GM12878 (cell line): ENCODE measurements around the gene VWA8. TPM values are rescaled to one million over a fixed set of nuclear protein-coding genes. Genes with fewer than 3 reads are reported as not detected.

Source experiments
- ATAC-seq: fragments of 200-7000 bp; cut with Tn5 transposase; 3 replicates; pipeline ENCODE4 v1.9.1; 2020; ENCODE audit warnings: mild to moderate bottlenecking, moderate library complexity
- BruUV-seq: library from RNA; stranded (reverse); fragments of 400-500 nt; replicated peaks from 2 replicates; lab custom pipeline; 2021; lab: Mats Ljungman, UMichigan
- CTCF ChIA-PET: fragments of 300-600 bp; sonication (Branson Sonifier 250); formaldehyde crosslinking; extraction: SDS; loops from one replicate; lab custom pipeline; 2021; ENCODE audit warnings: inconsistent platforms; lab: Yijun Ruan, JAX
- POLR2A ChIA-PET: fragments of 350-600 bp; formaldehyde crosslinking; extraction: SDS; loops from one replicate; lab custom pipeline; 2021; ENCODE audit warnings: inconsistent platforms; lab: Charles Lee
- RAD21 ChIA-PET: fragments of 300-600 bp; sonication (Branson Sonifier 250); formaldehyde crosslinking; loops from one replicate; lab custom pipeline; 2023; ENCODE audit warnings: antibody characterized with exemption; ENCODE audit not compliant: unreplicated experiment; lab: Charles Lee
- SMC1A ChIA-PET: fragments of 300-600 bp; sonication (Branson Sonifier 250); formaldehyde crosslinking; loops from one replicate; lab custom pipeline; 2023; ENCODE audit not compliant: unreplicated experiment, uncharacterized antibody; lab: Charles Lee
- DNase-seq: peaks from one replicate; pipeline ENCODE4 v3.0.0-alpha.2; 2011; ENCODE audit warnings: low read depth, low spot score
- FAIRE-seq: peaks from 3 replicates; lab custom pipeline; 2011; peaks lifted over from hg19 to GRCh38; lab: Jason Lieb, UNC
- H2AFZ ChIP-seq: 2 replicates; pipeline ENCODE4 v1.6.0; 2011; ENCODE audit warnings: low read depth, low read length, control low read depth; ENCODE audit not compliant: control insufficient read depth
- H3K27ac ChIP-seq: 2 replicates; pipeline ENCODE4 v1.5.1; 2011; ENCODE audit warnings: control low read depth; ENCODE audit not compliant: control insufficient read depth, insufficient read depth
- H3K27me3 ChIP-seq, 2 experiments: replicated peaks in 1 of 2; 2 replicates each; pipeline versions ENCODE4 v1.6.0 to v1.6.1; 2011; ENCODE audit warnings: low read length in 1 of 2; ENCODE audit not compliant: control insufficient read depth in 2 of 2, insufficient read depth in 2 of 2
- H3K36me3 ChIP-seq, 2 experiments: 2 replicates each; pipeline ENCODE4 v1.5.1; 2011; ENCODE audit warnings: low read length in 1 of 2; ENCODE audit not compliant: control insufficient read depth in 2 of 2, insufficient read depth in 2 of 2
- H3K4me1 ChIP-seq: 2 replicates; pipeline ENCODE4 v1.6.1; 2011; ENCODE audit warnings: mild to moderate bottlenecking, low read length, moderate library complexity, mixed read lengths; ENCODE audit not compliant: control insufficient read depth, insufficient read depth
- H3K4me2 ChIP-seq: 2 replicates; pipeline ENCODE4 v1.6.0; 2011; ENCODE audit warnings: control low read depth; ENCODE audit not compliant: control insufficient read depth, insufficient read depth
- H3K4me3 ChIP-seq: fragments of 200-600 bp; sonication (generic); 2 replicates; pipeline ENCODE4 v1.5.1; 2016
- H3K79me2 ChIP-seq: 2 replicates; pipeline ENCODE4 v1.6.0; 2011; ENCODE audit warnings: low read length; ENCODE audit not compliant: control insufficient read depth, insufficient read depth
- H3K9ac ChIP-seq: 2 replicates; pipeline ENCODE4 v1.8.0; 2011; ENCODE audit warnings: low read length, control low read depth, mixed read lengths; ENCODE audit not compliant: control insufficient read depth, insufficient read depth
- H3K9me3 ChIP-seq: replicated peaks from 3 replicates; pipeline ENCODE4 v1.5.1; 2011; ENCODE audit warnings: mild to moderate bottlenecking, low read length; ENCODE audit not compliant: control insufficient read depth, insufficient read depth
- H4K20me1 ChIP-seq: 2 replicates; pipeline ENCODE4 v1.6.0; 2011; ENCODE audit not compliant: control insufficient read depth, insufficient read depth
- FOS ChIP-seq: IDR thresholded peaks from 3 replicates; pipeline ENCODE4 v1.6.1; 2011; ENCODE audit warnings: borderline replicate concordance; ENCODE audit not compliant: insufficient read length; ENCODE audit errors: extremely low read depth
- GABPA ChIP-seq: IDR thresholded peaks from 2 replicates; pipeline ENCODE4 v1.6.1; 2014; ENCODE audit warnings: antibody characterized with exemption, low read depth, mild to moderate bottlenecking, inconsistent platforms
- IKZF1 ChIP-seq: fragments of 450-650 bp; conservative IDR thresholded peaks from 2 replicates; pipeline ENCODE4 v1.6.1; 2017; ENCODE audit warnings: antibody characterized with exemption, mild to moderate bottlenecking
- MXI1 ChIP-seq: fragments of 150-350 bp; IDR thresholded peaks from 2 replicates; pipeline ENCODE4 v1.6.1; 2011; ENCODE audit warnings: low read depth, mild to moderate bottlenecking, inconsistent platforms, low read length, improper control_type of control experiment
- RAD21 ChIP-seq: IDR thresholded peaks from 2 replicates; pipeline ENCODE4 v1.6.1; 2011; ENCODE audit warnings: mild to moderate bottlenecking, low read depth, low read length, moderate library complexity; ENCODE audit not compliant: insufficient read depth
- SIN3A ChIP-seq: IDR thresholded peaks from 2 replicates; pipeline ENCODE4 v1.6.1; 2012; ENCODE audit warnings: low read depth, low read length, improper control_type of control experiment
- STAT1 ChIP-seq: fragments of 450-650 bp; conservative IDR thresholded peaks from 2 replicates; pipeline ENCODE4 v1.6.1; 2014; ENCODE audit warnings: antibody characterized with exemption, mild to moderate bottlenecking
- STAT3 ChIP-seq: IDR thresholded peaks from 2 replicates; pipeline ENCODE4 v1.6.1; 2011; ENCODE audit warnings: low read depth, low read length, improper control_type of control experiment
- ZNF207 ChIP-seq: fragments of 450-650 bp; IDR thresholded peaks from 2 replicates; pipeline ENCODE4 v1.6.1; 2014; ENCODE audit warnings: antibody characterized with exemption, mild to moderate bottlenecking, borderline replicate concordance
- WGBS: methylation state at CpG from one replicate; pipeline ENCODE4 v1.1.6; 2016; ENCODE audit warnings: low lambda C conversion rate; ENCODE audit not compliant: insufficient replicate concordance, insufficient coverage; ENCODE audit errors: missing lambda C conversion rate; 5-methylcytosine and 5-hydroxymethylcytosine counted together
- in situ Hi-C: fragments of 300-500 bp; cut with MboI; formaldehyde crosslinking; loops from 9 replicates; pipeline ENCODE4 v1.14.3; 2018; ENCODE audit warnings: mixed read lengths
- intact Hi-C: fragments of 100-400 bp; cut with micrococcal nuclease; formaldehyde crosslinking; loops from one replicate; pipeline ENCODE4 v1.14.2; 2022; ENCODE audit not compliant: unreplicated experiment
- polyA plus RNA-seq, 11 experiments: library from polyadenylated mRNA; depleted of rRNA in 4 of 11; unstranded in 6 of 11; stranded (reverse) in 5 of 11; fragments of >200 nt; fragmentation: Nextera tagmentation in 4 of 11; fragmentation: Illumina TruSeq in 1 of 11; extraction: Ambion mirVana in 4 of 11; extraction: Trizol in 1 of 11; gene quantifications; 1 replicate in 1 of 11; 2 replicates in 10 of 11; pipeline versions ENCODE4 v1.2.1 to v1.2.3, GENCODE V29; 2011 to 2016; ENCODE audit warnings: inconsistent platforms in 2 of 11, missing spikeins in 2 of 11, low read depth in 1 of 11
- total RNA-seq, 4 experiments: library from RNA; depleted of rRNA in 3 of 4; stranded (reverse); fragments of >200 nt in 3 of 4; fragmentation: Illumina TruSeq in 1 of 4; extraction: Trizol in 1 of 4; gene quantifications; 2 replicates each; pipeline versions ENCODE4 v1.2.1 to v1.2.3, GENCODE V29; 2013 to 2021

Gene VWA8
- total and polyA plus RNA-seq, 10 of the 15 experiments (the other 5 are each of a cell fraction or from before 2014, with no cell fraction given) = 3.0 to 21.8 (median 13.5) TPM

- intact Hi-C loops = no loop called here
- Histone ChIP-seq H3K4me3 (no peak overlapping the region), H3K4me2 (no peak overlapping the region), H3K27ac (no peak overlapping the region), H3K79me2 (peaks cover 40% of the 10 kb centered on the region), H2AFZ (no peak overlapping the region), H3K36me3 (no peaks in the 10 kb centered on the region), H3K9ac (no peak overlapping the region), H3K27me3 (no peaks in the 10 kb centered on the region), H4K20me1 (no peaks in the 10 kb centered on the region), H3K4me1 (peaks cover 45% of the 10 kb centered on the region), H3K9me3 (peaks cover 8% of the 10 kb centered on the region)
- ChIA-PET POLR2A (interaction anchor here (0.5 to 1.1 kb wide), 2 partner anchors 12 to 14 kb away, joined by 3 to 5 read pairs; no protein-coding TSS in a partner anchor), SMC1A (interaction anchor here (0.6 to 2.0 kb wide), 5 partner anchors 12 to 178 kb away, joined by 3 to 12 read pairs (median 7); no protein-coding TSS in a partner anchor), CTCF (interaction anchor here (1.0 to 3.2 kb wide), 7 partner anchors 9 to 657 kb away, joined by 3 to 12 read pairs (median 4); no protein-coding TSS in a partner anchor), RAD21 (interaction anchor here (0.8 to 2.2 kb wide), 4 partner anchors 10 to 41 kb away, joined by 3 to 6 read pairs (median 4); no protein-coding TSS in a partner anchor)
- DNase-seq (no peak), FAIRE-seq (no peak), ATAC-seq (0 out of 3 replicates have a peak, but pooled peaks have one; percentile 6)
- TF ChIP-seq FOS (no peak), ZNF207 (no peak), GABPA (no peak), MXI1 (no peak), RAD21 (no peak), STAT3 (no peak), STAT1 (no peak), IKZF1 (no peak), SIN3A (no peak)
- in situ Hi-C loops = loop anchor here (5.0 kb wide), 1 partner anchor 123 kb away; no protein-coding TSS in a partner anchor
- BruUV-seq = no TSS peak
- 94% methylated on average over 3 of the region's 3 CpGs for WGBS
Measured at GRCh38 chr13:41919031-41919740, 41.7 kb downstream of the VWA8 start.
